Measurements from ENCODE around the gene MAD2L1.

The MAD2L1 gene

DNA sequence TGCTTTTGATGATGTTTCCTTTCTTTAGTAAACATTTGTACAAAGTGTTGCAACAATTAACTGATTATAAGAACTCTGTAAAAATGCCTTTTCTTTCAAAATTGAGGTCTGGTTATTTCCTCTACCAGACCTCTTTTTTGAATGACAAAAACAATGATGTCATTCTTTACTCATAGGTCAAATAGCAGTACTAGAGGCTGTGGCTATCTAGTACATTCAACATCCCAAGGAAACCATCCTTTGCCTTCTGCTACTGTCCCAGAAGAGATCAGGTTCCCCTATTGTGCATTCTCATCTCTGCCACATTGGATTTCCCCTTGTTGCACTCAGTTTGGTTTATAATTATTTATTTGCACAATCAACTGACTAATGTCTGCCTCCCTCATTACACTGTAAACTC, 19.1 kb upstream of the MAD2L1 start:
- H3K4me3 ChIP-seq (ENCODE audit: low read length): no peak overlapping the region
- no peaks in the 10 kb centered on the region for H3K36me3 ChIP-seq (replicated peaks; ENCODE audit: insufficient read depth, low read length)
- H3K27ac ChIP-seq (ENCODE audit: low read length): no peak overlapping the region
- H3K79me2 ChIP-seq (ENCODE audit: low read length): no peaks in the 10 kb centered on the region
- H3K4me1 ChIP-seq (ENCODE audit: low read length): no peaks in the 10 kb centered on the region
- TF ChIP-seq, protein P1, sequence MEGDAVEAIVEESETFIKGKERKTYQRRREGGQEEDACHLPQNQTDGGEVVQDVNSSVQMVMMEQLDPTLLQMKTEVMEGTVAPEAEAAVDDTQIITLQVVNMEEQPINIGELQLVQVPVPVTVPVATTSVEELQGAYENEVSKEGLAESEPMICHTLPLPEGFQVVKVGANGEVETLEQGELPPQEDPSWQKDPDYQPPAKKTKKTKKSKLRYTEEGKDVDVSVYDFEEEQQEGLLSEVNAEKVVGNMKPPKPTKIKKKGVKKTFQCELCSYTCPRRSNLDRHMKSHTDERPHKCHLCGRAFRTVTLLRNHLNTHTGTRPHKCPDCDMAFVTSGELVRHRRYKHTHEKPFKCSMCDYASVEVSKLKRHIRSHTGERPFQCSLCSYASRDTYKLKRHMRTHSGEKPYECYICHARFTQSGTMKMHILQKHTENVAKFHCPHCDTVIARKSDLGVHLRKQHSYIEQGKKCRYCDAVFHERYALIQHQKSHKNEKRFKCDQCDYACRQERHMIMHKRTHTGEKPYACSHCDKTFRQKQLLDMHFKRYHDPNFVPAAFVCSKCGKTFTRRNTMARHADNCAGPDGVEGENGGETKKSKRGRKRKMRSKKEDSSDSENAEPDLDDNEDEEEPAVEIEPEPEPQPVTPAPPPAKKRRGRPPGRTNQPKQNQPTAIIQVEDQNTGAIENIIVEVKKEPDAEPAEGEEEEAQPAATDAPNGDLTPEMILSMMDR (IDR thresholded peaks at IDR 0.05; ENCODE audit: low read length): no peak
- TF ChIP-seq EZH2 (optimal IDR thresholded peaks at IDR 0.05; ENCODE audit: low read depth, low read length) (no peak), EZH2phosphoT487 (IDR thresholded peaks at IDR 0.05; ENCODE audit: low read length) (no peak)
- no peaks in the 10 kb centered on the region for H4K20me1 ChIP-seq (ENCODE audit: insufficient read depth, low read length)
- no peaks in the 10 kb centered on the region for H3K9me3 ChIP-seq (replicated peaks; ENCODE audit: insufficient read depth, low read length)
- no peaks in the 10 kb centered on the region for H3K9me2 ChIP-seq (replicated peaks; ENCODE audit: insufficient read depth, low read length)
- H2AFZ ChIP-seq (ENCODE audit: low read length): no peak overlapping the region
- no peaks in the 10 kb centered on the region for H3F3A ChIP-seq (ENCODE audit: insufficient read depth, low read length)
- DNase-seq: no peak
- no peaks in the 10 kb centered on the region for H3K27me3 ChIP-seq (replicated peaks; ENCODE audit: insufficient read depth, low read length)
- H3K4me2 ChIP-seq (ENCODE audit: low read depth, low read length): no peak overlapping the region
- H3K9ac ChIP-seq (ENCODE audit: low read length): no peak overlapping the region

DNA sequence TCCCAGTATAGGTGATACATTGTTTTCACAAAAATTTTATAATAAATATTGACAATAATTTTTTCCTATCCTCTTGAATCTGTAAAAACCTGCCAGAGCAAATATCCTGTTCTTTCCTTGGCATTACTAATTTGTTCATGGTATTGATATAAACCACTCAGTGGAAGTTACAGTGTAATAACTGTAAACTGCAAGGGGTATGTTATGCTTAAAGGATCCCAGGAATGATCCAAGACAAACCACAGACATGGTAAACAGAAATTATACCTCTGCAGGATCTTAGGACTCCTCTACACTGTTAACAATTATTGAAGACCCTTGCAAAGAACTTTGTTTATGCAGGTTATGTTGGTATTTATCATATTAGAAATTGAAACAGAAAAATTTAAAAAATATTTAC, 17.7 kb upstream of the MAD2L1 start:
- H3K27me3 ChIP-seq (replicated peaks; ENCODE audit: insufficient read depth, low read length): no peaks in the 10 kb centered on the region
- H3K4me1 ChIP-seq (ENCODE audit: low read length): no peaks in the 10 kb centered on the region
- no peaks in the 10 kb centered on the region for H3K36me3 ChIP-seq (replicated peaks; ENCODE audit: insufficient read depth, low read length)
- no peak overlapping the region for H3K4me3 ChIP-seq (ENCODE audit: low read length)
- H2AFZ ChIP-seq (ENCODE audit: low read length): no peak overlapping the region
- no peaks in the 10 kb centered on the region for H3F3A ChIP-seq (ENCODE audit: insufficient read depth, low read length)
- H3K9me3 ChIP-seq (replicated peaks; ENCODE audit: insufficient read depth, low read length): no peaks in the 10 kb centered on the region
- no peak for DNase-seq
- H3K79me2 ChIP-seq (ENCODE audit: low read length): no peaks in the 10 kb centered on the region
- H3K9me2 ChIP-seq (replicated peaks; ENCODE audit: insufficient read depth, low read length): no peaks in the 10 kb centered on the region
- no peak overlapping the region for H3K4me2 ChIP-seq (ENCODE audit: low read depth, low read length)
- TF ChIP-seq EZH2phosphoT487 (IDR thresholded peaks at IDR 0.05; ENCODE audit: low read length) (no peak), EZH2 (optimal IDR thresholded peaks at IDR 0.05; ENCODE audit: low read depth, low read length) (no peak)
- TF ChIP-seq, protein P1 (IDR thresholded peaks at IDR 0.05; ENCODE audit: low read length): no peak
- H3K9ac ChIP-seq (ENCODE audit: low read length): no peak overlapping the region
- no peak overlapping the region for H3K27ac ChIP-seq (ENCODE audit: low read length)
- H4K20me1 ChIP-seq (ENCODE audit: insufficient read depth, low read length): no peaks in the 10 kb centered on the region

DNA sequence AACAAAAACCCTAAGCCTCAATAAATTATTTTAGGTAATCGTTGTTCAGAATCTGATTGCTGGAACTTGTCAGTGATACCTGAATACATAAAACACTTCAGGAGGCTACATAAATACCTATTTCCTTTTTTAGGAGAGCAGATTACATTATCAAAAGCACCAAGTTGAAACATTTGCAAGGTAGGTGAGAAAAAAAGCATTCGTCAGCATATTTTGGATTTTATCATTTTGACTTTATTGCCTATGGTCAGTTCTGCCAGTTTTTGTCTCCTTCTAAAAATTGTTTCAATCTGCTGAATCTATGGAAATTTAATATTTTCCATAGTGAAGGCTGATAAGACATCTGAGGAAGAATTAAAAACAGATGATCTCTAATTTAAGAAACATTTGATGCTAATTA, 16.5 kb upstream of the MAD2L1 start:
- Histone ChIP-seq H3K4me2 (ENCODE audit: low read depth, low read length) (no peak overlapping the region), H3K79me2 (ENCODE audit: low read length) (no peaks in the 10 kb centered on the region), H2AFZ (ENCODE audit: low read length) (no peak overlapping the region), H3K27me3 (replicated peaks; ENCODE audit: insufficient read depth, low read length) (no peaks in the 10 kb centered on the region), H3K9ac (ENCODE audit: low read length) (no peak overlapping the region), H3F3A (ENCODE audit: insufficient read depth, low read length) (no peaks in the 10 kb centered on the region), H3K27ac (ENCODE audit: low read length) (no peak overlapping the region), H3K9me3 (replicated peaks; ENCODE audit: insufficient read depth, low read length) (no peaks in the 10 kb centered on the region), H3K36me3 (replicated peaks; ENCODE audit: insufficient read depth, low read length) (no peaks in the 10 kb centered on the region), H3K4me3 (ENCODE audit: low read length) (no peak overlapping the region), H3K9me2 (replicated peaks; ENCODE audit: insufficient read depth, low read length) (no peaks in the 10 kb centered on the region), H4K20me1 (ENCODE audit: insufficient read depth, low read length) (no peaks in the 10 kb centered on the region), H3K4me1 (ENCODE audit: low read length) (no peaks in the 10 kb centered on the region)
- TF ChIP-seq EZH2phosphoT487 (IDR thresholded peaks at IDR 0.05; ENCODE audit: low read length) (no peak), EZH2 (optimal IDR thresholded peaks at IDR 0.05; ENCODE audit: low read depth, low read length) (no peak)
- TF ChIP-seq, protein P1 (IDR thresholded peaks at IDR 0.05; ENCODE audit: low read length): no peak
- DNase-seq: no peak

Data from MM.1S (cell line).